Activated T-helper 1 cell treated with anti-CD3 and anti-CD28 coated beads, Interleukin-12 subunit alpha, Interleukin-12 subunit beta, Interleukin-2, Interleukin-4 antibody, amounts not matched to agents 30 ng/mL and 10 ng/mL and 1 ng/mL, durations not matched to agents 14 hours and 24 hours and 36 hours (primary cell): ENCODE results near the gene TAF11L12. TPM values are rescaled to one million over a fixed set of nuclear protein-coding genes. Genes with fewer than 3 reads are reported as not detected.
"Not testable (repeated sequence)": the region's sequence is repeated elsewhere in the genome, so short reads cannot be mapped to it uniquely, and the experiment has no call there.

Experiments used
- DNase-seq: peaks from one replicate; pipeline ENCODE4 v3.0.0; 2021; ENCODE audit warnings: low spot score
- H3K27ac Mint-ChIP-seq: one replicate; pipeline ENCODE4 v1.8.0; 2021; ENCODE audit warnings: mild to moderate bottlenecking, mixed read lengths
- H3K27me3 Mint-ChIP-seq: one replicate; pipeline ENCODE4 v1.8.0; 2022; ENCODE audit warnings: mild to moderate bottlenecking, moderate library complexity, mixed read lengths; ENCODE audit not compliant: insufficient read depth
- H3K36me3 Mint-ChIP-seq: one replicate; pipeline ENCODE4 v1.8.0; 2021; ENCODE audit warnings: low read depth, mixed read lengths
- H3K4me1 Mint-ChIP-seq: one replicate; pipeline ENCODE4 v1.8.0; 2021; ENCODE audit warnings: low read depth, mixed read lengths
- H3K4me3 Mint-ChIP-seq: one replicate; pipeline ENCODE4 v1.8.0; 2021; ENCODE audit warnings: mild to moderate bottlenecking, moderate library complexity, mixed read lengths
- H3K9me3 Mint-ChIP-seq: one replicate; pipeline ENCODE4 v1.8.0; 2021; ENCODE audit warnings: mixed read lengths
- intact Hi-C: fragments of 100-400 bp; cut with micrococcal nuclease; formaldehyde crosslinking; loops from one replicate; pipeline ENCODE4 v1.15.1; 2024
- total RNA-seq: library from RNA; stranded (reverse); gene quantifications from 2 replicates; pipeline ENCODE4 v1.2.3, GENCODE V29; 2022

TAF11L12 gene
- not detected in 2 replicates for total RNA-seq

GRCh38 chr5:17610092-17610491, at the start of gene TAF11L12:
Gene TAF11L12 (plus strand): TSS chr5:17610392.
- H3K27ac Mint-ChIP-seq, intact Hi-C loops, H3K36me3 Mint-ChIP-seq, H3K4me1 Mint-ChIP-seq, DNase-seq, H3K27me3 Mint-ChIP-seq, H3K4me3 Mint-ChIP-seq: not testable (repeated sequence)
- peaks cover 24% of the 10 kb centered on the region for H3K9me3 Mint-ChIP-seq

DNA sequence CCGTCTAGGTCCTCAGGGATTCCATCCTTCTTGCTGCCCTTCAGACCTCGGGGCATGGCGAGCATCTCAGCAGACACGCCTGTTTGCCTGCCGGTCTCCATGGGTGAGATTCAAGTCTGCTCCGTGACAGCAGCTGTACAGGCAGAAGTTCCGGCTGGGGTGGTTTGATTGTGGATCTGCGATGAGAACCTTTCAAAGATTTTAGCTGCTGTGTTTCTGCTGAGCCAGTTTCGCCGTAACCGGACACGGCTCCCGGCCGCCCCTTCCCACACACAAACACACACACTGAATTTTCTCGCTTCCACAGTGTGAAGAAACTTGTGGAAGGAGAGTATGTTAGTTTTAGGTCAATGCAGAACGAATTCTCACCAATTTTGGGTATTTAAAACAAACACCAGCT, 24.5 kb upstream of the TAF11L12 start, which contains the start of gene TAF11L7:
TAF11L7 (minus strand) TSS at position 101 of the 400 bp plus-strand sequence.
- H3K4me3 Mint-ChIP-seq, H3K4me1 Mint-ChIP-seq, intact Hi-C loops, DNase-seq, H3K27me3 Mint-ChIP-seq, H3K36me3 Mint-ChIP-seq, H3K27ac Mint-ChIP-seq, H3K9me3 Mint-ChIP-seq: not testable (repeated sequence)

- DNase-seq, H3K4me1 Mint-ChIP-seq, H3K27me3 Mint-ChIP-seq, H3K4me3 Mint-ChIP-seq, H3K9me3 Mint-ChIP-seq, intact Hi-C loops, H3K27ac Mint-ChIP-seq, H3K36me3 Mint-ChIP-seq: not testable (repeated sequence)
Measured at GRCh38 chr5:17590860-17591259, 19.3 kb upstream of the TAF11L12 start, which contains the start of gene TAF11L8. Gene TAF11L8 (minus strand): TSS chr5:17590960.

DNA sequence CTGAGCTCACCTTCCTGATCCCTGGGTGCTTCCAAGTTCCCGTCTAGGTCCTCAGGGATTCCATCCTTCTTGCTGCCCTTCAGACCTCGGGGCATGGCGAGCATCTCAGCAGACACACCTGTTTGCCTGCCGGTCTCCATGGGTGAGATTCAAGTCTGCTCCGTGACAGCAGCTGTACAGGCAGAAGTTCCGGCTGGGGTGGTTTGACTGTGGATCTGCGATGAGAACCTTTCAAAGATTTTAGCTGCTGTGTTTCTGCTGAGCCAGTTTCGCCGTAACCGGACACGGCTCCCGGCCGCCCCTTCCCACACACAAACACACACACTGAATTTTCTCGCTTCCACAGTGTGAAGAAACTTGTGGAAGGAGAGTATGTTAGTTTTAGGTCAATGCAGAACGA, 15.9 kb upstream of the TAF11L12 start, which contains the start of gene TAF11L9:
TAF11L9 (minus strand) TSS at position 140 of the 400 bp plus-strand sequence.
- H3K36me3 Mint-ChIP-seq, intact Hi-C loops, DNase-seq, H3K27ac Mint-ChIP-seq, H3K4me3 Mint-ChIP-seq, H3K9me3 Mint-ChIP-seq, H3K27me3 Mint-ChIP-seq, H3K4me1 Mint-ChIP-seq: not testable (repeated sequence)

- intact Hi-C loops, H3K27ac Mint-ChIP-seq, H3K27me3 Mint-ChIP-seq, DNase-seq, H3K36me3 Mint-ChIP-seq, H3K4me1 Mint-ChIP-seq, H3K4me3 Mint-ChIP-seq: not testable (repeated sequence)
- peaks cover 12% of the 10 kb centered on the region for H3K9me3 Mint-ChIP-seq
Measured at GRCh38 chr5:17597728-17598127, 12.5 kb upstream of the TAF11L12 start, which contains the start of gene TAF11L10. Gene TAF11L10 (minus strand): TSS chr5:17597828.

DNA sequence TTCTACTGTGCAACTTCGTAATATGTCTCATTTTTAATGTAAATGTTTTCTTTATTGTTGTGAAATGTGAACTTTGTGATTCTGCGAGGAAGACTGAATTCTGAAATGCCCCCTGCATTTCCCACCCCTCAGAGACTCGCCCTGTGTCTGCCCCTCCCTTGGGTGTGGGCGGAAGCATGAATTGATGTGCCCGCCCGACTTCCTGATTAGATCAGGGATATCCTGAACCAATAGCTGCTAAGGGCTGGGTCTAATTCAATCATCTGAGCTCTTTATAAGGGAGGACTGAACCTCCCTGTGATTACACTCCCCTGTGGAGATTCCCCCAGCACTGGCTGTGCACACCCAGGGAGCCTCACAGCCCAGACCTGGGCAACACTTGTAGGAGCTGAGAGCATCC, 6.3 kb upstream of the TAF11L12 start, which contains the start of gene TAF11L11:
TAF11L11 (plus strand) TSS at position 304 of the 400 bp plus-strand sequence.
- intact Hi-C loops, H3K36me3 Mint-ChIP-seq, H3K27me3 Mint-ChIP-seq, H3K4me3 Mint-ChIP-seq, DNase-seq, H3K4me1 Mint-ChIP-seq, H3K27ac Mint-ChIP-seq: not testable (repeated sequence)
- H3K9me3 Mint-ChIP-seq, result peaks cover 25% of the 10 kb centered on the region

DNA sequence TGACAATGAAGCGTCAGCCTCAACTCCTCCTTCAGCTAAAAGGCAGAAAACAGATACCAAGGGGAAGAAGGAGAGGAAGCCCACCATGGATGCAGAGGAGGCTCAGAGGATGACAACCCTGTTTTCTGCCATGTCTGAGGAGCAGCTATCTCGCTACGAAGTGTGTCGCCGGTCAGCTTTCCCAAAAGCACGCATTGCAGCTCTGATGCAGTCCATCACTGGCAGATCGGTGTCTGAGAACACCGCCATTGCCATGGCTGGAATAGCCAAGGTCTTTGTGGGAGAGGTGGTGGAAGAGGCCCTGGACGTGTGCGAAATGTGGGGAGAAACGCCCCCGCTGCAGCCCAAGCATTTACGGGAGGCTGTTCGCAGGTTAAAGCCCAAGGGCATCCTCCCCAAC, 5.2 kb upstream of the TAF11L12 start:
- H3K27me3 Mint-ChIP-seq, result no peaks in the 10 kb centered on the region
- no peak overlapping the region for H3K27ac Mint-ChIP-seq
- H3K36me3 Mint-ChIP-seq, result no peaks in the 10 kb centered on the region
- H3K4me3 Mint-ChIP-seq, result no peak overlapping the region
- H3K9me3 Mint-ChIP-seq, result peaks cover 20% of the 10 kb centered on the region
- no peaks in the 10 kb centered on the region for H3K4me1 Mint-ChIP-seq
- intact Hi-C loops, result no loop called here
- DNase-seq, result no peak

DNA sequence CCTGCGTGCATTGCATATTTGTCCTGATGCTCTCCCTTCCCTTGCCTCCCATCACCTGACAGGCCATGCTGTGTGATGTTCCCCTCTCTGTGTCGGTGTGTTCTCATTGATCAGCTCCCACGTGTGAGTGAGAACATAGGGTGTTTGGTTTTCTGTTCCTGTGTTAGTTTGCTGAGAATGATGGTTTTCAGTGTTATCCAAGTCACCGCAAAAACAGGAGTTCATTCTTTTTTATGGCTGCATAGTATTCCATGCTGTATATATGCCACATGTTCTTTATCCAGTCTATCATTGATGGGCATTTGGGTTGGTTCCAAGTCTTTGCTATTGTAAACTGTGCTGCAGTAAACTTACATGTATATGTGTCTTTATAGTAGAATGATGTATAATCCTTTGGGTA, 2.7 kb upstream of the TAF11L12 start:
- H3K4me3 Mint-ChIP-seq, H3K27me3 Mint-ChIP-seq, intact Hi-C loops, DNase-seq, H3K36me3 Mint-ChIP-seq, H3K27ac Mint-ChIP-seq, H3K4me1 Mint-ChIP-seq: not testable (repeated sequence)
- peaks cover 26% of the 10 kb centered on the region for H3K9me3 Mint-ChIP-seq

DNA sequence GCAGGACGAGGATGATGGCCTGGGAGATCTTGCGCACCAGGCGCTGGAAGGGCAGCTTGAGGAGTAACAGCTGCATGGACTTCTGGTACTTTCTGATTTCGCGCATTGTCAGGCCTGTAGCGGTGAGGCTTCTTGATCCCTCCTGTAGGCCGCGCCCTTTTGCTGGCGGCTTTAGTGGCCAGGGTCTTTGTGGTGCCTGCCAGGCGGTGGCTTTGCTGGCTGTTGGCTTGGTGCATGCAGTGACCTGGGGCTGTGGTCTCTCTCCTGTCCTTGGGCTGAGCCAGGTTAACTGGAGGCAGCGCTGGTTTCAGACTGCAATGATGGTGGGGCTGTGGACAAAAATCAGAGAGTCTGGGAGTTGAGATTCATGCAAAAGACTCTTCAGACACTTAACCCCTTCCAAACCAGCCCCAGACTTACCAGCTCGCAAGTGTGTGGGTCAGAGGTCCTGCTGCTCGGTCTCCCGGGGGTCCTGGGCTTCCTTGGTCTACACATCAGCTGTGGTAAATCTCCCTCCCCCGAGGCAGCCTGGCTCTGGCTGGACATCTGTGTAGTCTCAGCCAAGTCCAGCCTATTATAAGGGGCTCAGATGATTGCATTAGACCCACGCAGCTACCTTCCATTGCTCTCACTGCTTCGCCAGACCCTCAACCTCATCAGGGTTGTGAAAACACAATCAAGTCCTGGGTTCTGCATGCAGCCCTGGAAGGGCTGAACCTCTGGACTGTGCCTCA, 4.8 kb downstream of the TAF11L12 start:
- H3K4me1 Mint-ChIP-seq, result no peaks in the 10 kb centered on the region
- no peak overlapping the region for H3K4me3 Mint-ChIP-seq
- intact Hi-C loops, result no loop called here
- H3K27me3 Mint-ChIP-seq, result no peaks in the 10 kb centered on the region
- H3K27ac Mint-ChIP-seq, result no peak overlapping the region
- no peak for DNase-seq
- no peaks in the 10 kb centered on the region for H3K36me3 Mint-ChIP-seq
- H3K9me3 Mint-ChIP-seq, result peaks cover 29% of the 10 kb centered on the region

DNA sequence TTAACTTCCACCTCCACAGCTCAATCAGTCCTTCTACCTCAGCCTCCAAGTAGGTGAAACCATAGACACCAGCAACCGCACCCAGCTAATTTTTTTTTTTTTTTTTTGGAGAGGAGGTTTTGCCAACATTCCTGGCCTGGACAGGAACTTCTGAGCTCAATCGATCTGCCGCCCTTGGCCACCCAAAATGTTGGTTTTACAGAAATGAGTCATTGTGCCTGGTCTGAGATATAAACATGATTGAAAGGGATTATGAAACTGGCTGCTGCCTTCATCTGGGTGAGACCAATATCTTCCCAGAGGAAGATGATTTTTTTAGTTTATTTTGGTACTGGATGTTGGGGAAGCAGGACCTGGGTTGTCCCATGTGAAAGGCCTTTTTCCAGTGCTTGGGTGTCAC, 9.2 kb downstream of the TAF11L12 start:
- intact Hi-C loops, result no loop called here
- H3K4me1 Mint-ChIP-seq, result no peaks in the 10 kb centered on the region
- no peak for DNase-seq
- no peak overlapping the region for H3K4me3 Mint-ChIP-seq
- no peak overlapping the region for H3K27ac Mint-ChIP-seq
- H3K27me3 Mint-ChIP-seq, result no peaks in the 10 kb centered on the region
- H3K9me3 Mint-ChIP-seq, result peaks cover 29% of the 10 kb centered on the region
- no peaks in the 10 kb centered on the region for H3K36me3 Mint-ChIP-seq

DNA sequence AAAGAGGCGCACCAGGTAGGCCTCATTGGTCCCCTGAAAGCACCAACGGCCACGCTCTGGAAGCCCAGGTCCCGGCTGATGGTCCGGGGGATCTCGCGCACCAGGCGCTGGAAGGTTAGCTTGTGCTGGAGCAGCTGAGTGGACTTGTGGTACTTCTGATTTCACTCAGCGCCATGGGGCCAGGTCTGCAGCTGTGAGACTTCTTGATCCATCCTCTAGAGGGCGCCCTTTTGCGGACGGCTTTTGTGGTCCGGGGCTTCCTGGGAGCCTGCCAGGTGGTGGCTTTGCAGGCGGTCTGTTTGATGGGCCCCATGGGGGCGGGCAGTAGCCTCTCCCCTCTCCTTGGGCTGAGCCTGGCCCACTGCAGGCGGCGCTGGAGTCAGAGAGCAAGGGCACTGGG, 10.4 kb downstream of the TAF11L12 start:
- Mint-ChIP-seq H3K36me3 (no peaks in the 10 kb centered on the region), H3K9me3 (peaks cover 26% of the 10 kb centered on the region), H3K27me3 (no peaks in the 10 kb centered on the region), H3K27ac (no peak overlapping the region), H3K4me3 (no peak overlapping the region), H3K4me1 (no peaks in the 10 kb centered on the region)
- no peak for DNase-seq
- intact Hi-C loops, result no loop called here

- Mint-ChIP-seq H3K9me3 (peaks cover 23% of the 10 kb centered on the region), H3K27me3 (no peaks in the 10 kb centered on the region), H3K4me3 (no peak overlapping the region), H3K4me1 (no peaks in the 10 kb centered on the region), H3K36me3 (no peaks in the 10 kb centered on the region), H3K27ac (no peak overlapping the region)
- DNase-seq, result no peak
- intact Hi-C loops, result no loop called here
Measured at GRCh38 chr5:17625686-17626085, 15.5 kb downstream of the TAF11L12 start.

DNA sequence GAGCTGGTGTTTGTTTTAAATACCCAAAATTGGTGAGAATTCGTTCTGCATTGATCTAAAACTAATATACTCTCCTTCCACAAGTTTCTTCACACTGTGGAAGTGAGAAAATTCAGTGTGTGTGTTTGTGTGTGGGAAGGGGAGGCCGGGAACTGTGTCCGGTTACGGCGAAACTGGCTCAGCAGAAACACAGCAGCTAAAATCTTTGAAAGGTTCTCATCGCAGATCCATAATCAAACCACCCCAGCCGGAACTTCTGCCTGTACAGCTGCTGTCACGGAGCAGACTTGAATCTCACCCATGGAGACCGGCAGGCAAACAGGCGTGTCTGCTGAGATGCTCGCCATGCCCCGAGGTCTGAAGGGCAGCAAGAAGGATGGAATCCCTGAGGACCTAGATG, 21.6 kb downstream of the TAF11L12 start, which contains the start of gene TAF11L13:
TAF11L13 (plus strand) TSS at position 301 of the 400 bp plus-strand sequence.
- H3K27me3 Mint-ChIP-seq, intact Hi-C loops, H3K4me1 Mint-ChIP-seq, H3K27ac Mint-ChIP-seq, H3K4me3 Mint-ChIP-seq, H3K36me3 Mint-ChIP-seq, DNase-seq: not testable (repeated sequence)
- H3K9me3 Mint-ChIP-seq, result peaks cover 30% of the 10 kb centered on the region
